GM12892 (cell line): ENCODE results near the gene ARSK.

Experiments used
- POLR2A ChIP-seq: IDR thresholded peaks from 2 replicates; pipeline ENCODE4 v1.6.1; 2011; ENCODE audit warnings: low read depth, low read length, control low read depth
- POLR2AphosphoS5 ChIP-seq: IDR thresholded peaks from 2 replicates; pipeline ENCODE4 v1.6.1; 2011; ENCODE audit warnings: low read depth, low read length, control low read depth

GRCh38 chr5:95623706-95624105, 68.8 kb downstream of the ARSK start:
- TF ChIP-seq POLR2AphosphoS5 (no peak), POLR2A (no peak)
